IPS-NIHi7 (cell line): Measurements from ENCODE around the gene ZNF81.
A peak's percentile ranks its signal among the peaks of the same experiment; 100 is the strongest.
"Not testable (repeated sequence)": the region's sequence is repeated elsewhere in the genome, so short reads cannot be mapped to it uniquely, and the experiment has no call there.

Source experiments
- DNase-seq: peaks from one replicate; pipeline ENCODE4 v3.0.0; 2012; ENCODE audit warnings: mixed read lengths; ENCODE audit errors: extremely low spot score

ZNF81 gene

DNA sequence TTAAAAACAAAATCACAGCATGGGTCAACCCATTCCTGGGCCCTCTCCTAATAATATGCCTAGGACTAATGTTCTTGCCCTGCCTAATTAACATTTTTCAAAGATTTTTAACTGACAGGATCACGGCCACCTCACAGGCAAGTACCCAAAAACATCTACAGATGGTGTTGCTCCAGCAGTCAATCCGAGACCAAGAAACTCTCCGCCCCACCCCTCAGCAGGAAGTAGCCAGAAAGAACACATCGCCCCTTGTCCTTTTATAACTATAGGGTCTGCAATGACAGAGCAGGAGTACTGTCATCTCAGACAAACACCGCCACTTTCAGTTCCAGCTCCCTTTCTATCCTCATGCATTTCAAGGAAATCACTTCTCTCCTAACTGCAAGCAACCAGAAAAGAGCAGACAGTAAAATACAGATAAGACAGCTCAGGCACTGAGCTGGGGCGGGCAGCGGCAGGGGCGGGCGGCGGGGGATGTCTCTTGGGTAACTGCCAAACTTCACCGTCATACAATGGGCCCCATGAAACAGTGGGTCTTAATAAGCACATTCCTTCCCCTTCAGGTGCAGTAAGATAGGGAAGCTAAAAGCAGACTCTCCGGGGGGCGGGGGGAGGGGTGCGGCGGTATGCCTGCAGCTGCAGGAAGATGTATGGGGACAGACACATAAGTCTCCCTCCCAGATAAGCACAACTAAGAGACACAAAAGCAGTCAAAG is 99.7 kb downstream of the ZNF81 start:
- DNase-seq: peak; percentile 7

- no peak for DNase-seq
These were observed 100.2 kb downstream of the ZNF81 start for GRCh38 chrX:47936940-47937317.

- no peak for DNase-seq
These were observed 103.7 kb downstream of the ZNF81 start for GRCh38 chrX:47940448-47940847.

DNA sequence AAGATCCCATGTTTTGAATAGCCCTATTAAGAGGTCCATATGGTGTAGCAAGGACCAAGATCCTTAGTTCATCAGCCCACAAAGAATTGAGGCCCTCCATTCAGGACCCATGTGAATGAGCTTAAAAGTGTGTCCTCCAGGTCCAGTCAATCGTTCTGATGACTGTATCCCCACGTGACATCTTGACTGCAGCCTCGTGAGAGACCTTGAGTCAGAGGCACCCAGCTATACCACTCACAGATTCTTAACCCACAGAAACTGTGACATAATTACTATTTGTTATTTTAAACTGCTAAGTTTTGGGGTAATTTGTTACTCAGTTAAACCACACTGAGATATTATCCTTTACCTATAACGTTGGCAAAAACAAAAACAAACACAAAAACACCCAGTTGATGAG is 104.7 kb downstream of the ZNF81 start:
- no peak for DNase-seq

DNA sequence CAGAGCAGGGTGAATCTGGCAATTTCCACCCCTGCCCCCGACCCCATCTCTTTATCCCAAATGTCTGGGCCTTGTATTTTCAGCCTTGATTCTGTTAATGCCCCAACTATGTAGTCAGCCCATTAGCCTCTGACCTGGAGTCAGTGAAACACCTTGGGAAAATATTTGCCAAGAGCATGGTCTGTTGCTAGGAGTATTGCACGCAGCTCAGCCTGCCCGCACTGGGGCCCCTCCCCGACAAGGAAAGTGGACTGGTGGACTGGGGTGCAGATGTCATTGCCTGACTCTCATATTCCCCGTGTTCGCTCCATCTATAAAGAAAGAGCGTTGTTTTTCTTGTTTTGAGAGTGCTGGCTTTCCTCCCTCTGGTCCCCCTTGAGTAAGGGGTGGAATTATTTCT is 118.6 kb downstream of the ZNF81 start:
- not testable (repeated sequence) for DNase-seq

DNA sequence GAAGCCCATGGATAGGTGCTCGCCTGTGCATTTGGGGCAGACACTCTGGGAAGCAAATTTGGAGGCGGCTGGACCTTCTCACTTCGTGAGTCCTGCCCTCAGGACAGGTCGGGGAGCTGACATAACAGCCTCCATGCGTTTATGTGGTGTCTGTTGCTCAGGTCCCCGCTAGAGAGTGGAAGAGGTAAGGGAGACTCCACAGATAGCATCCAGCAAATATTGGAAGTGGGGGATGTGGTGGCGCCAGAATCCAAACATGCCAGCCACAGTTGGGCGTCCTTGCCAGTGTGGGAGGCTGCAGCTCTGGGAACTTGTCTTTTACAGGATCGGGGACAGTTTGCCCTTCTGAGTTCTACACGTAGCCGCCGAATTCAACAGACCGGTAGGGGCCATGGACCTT is 119.3 kb downstream of the ZNF81 start:
- no peak for DNase-seq

- DNase-seq: not testable (repeated sequence)
These were observed 121.5 kb downstream of the ZNF81 start for GRCh38 chrX:47958206-47958605.

- DNase-seq: peak; percentile 49
These were observed 122.2 kb downstream of the ZNF81 start for GRCh38 chrX:47958761-47959342.

DNA sequence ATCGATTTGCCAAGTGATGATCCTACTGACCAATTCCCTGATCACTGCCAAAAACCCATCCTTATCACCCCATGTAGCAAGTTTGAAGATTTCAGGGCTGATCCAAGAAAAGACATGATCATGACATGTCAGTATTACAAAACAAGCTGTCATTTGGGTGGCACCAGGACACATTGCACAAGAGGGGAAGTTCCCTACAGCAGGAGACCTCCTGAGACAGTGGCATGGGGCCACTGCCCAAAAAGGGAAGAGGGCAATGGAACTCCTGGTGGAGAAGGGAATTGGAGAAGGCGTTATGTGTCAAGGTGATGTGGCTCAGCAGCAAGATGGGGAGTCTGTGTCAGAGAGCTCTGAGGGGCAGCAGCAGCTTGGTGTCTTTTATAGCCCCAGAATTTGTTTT is 123.7 kb downstream of the ZNF81 start:
- no peak for DNase-seq

DNA sequence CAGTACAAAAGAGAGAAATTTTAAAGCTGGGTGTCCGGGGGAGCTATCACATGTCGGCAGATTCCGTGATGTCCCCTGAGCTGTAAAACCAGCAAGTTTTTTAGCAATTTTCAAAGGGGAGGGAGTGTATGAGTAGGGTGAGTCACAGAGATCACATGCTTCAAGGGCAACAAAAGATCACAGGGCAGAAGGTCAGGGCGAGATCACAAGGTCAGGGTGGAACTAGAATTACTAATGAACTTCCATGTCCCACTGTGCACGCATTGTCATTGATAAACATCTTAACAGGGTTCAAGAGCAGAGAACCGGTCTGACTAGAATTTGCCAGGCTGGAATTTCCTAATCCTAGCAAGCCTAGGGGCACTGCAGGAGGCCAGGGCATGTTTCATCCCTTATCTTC is 125.1 kb downstream of the ZNF81 start:
- not testable (repeated sequence) for DNase-seq

GRCh38 chrX:47965526-47965925 is 128.8 kb downstream of the ZNF81 start:
- DNase-seq: not testable (repeated sequence)
